Mammary epithelial cell (primary cell): ENCODE measurements around the gene SCUBE1.

ENCODE experiments used
- EZH2 ChIP-seq: IDR thresholded peaks from 2 replicates; pipeline ENCODE4 v1.6.1; 2012; ENCODE audit warnings: low read length, inconsistent platforms, borderline replicate concordance
- TF ChIP-seq, protein P1 (sequence below), 2 donors: IDR thresholded peaks in 1 of 2; conservative IDR thresholded peaks in 1 of 2; 2 replicates each; pipeline ENCODE4 v1.5.1; 2011 to 2012; ENCODE audit warnings: inconsistent platforms in 2 of 2, low read length in 2 of 2, mild to moderate bottlenecking in 2 of 2, control low read depth in 1 of 2, low read depth in 1 of 2; ENCODE audit not compliant: insufficient read depth in 1 of 2; ENCODE audit errors: extremely low read depth in 1 of 2

DNA sequence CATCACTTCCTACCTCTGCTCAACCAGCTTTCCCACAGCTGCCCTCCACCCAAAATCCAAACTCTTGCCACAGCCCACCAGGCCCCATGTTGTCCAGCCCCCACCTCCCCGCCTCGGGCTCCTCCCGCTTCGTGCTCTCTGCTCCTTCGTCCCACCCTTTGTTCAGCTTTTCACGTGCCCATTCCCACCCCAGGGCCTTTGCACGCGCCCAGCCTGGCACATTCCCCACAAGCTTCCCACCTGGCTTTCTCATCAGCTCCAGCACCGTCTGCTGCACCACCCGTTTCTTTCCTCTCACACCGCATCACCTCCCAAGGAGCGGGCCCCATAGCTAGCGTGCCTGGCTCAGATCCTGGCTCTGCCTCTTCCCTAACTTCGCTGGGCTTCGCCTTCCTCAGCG, 54.8 kb downstream of the SCUBE1 start:
- TF ChIP-seq, protein P1, sequence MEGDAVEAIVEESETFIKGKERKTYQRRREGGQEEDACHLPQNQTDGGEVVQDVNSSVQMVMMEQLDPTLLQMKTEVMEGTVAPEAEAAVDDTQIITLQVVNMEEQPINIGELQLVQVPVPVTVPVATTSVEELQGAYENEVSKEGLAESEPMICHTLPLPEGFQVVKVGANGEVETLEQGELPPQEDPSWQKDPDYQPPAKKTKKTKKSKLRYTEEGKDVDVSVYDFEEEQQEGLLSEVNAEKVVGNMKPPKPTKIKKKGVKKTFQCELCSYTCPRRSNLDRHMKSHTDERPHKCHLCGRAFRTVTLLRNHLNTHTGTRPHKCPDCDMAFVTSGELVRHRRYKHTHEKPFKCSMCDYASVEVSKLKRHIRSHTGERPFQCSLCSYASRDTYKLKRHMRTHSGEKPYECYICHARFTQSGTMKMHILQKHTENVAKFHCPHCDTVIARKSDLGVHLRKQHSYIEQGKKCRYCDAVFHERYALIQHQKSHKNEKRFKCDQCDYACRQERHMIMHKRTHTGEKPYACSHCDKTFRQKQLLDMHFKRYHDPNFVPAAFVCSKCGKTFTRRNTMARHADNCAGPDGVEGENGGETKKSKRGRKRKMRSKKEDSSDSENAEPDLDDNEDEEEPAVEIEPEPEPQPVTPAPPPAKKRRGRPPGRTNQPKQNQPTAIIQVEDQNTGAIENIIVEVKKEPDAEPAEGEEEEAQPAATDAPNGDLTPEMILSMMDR (conservative IDR thresholded peaks at IDR 0.05 in 1 of 2, IDR thresholded peaks at IDR 0.05 in 1 of 2; ENCODE audit: extremely low read depth in 1 of 2, insufficient read depth in 1 of 2, low read depth in 1 of 2, low read length in 2 of 2): no peak
- no peak for TF ChIP-seq EZH2
